ENCODE data around the gene KLF17.

The KLF17 gene

GRCh38 chr1:44089371-44090048 lies 29.1 kb upstream of the KLF17 start:
- H3K4me3 ChIP-seq (ENCODE audit: low read length), result no peak overlapping the region
- H3K36me3 ChIP-seq (replicated peaks; ENCODE audit: insufficient read depth, low read length), result no peaks in the 10 kb centered on the region
- no peak for DNase-seq
- TF ChIP-seq EZH2 (optimal IDR thresholded peaks at IDR 0.05; ENCODE audit: low read depth, low read length), result no peak
- no peak for TF ChIP-seq EZH2phosphoT487 (IDR thresholded peaks at IDR 0.05; ENCODE audit: low read length)
- TF ChIP-seq CTCF (IDR thresholded peaks at IDR 0.05; ENCODE audit: low read length), result no peak
- no peak overlapping the region for H3K4me2 ChIP-seq (ENCODE audit: low read depth, low read length)
- H3K27ac ChIP-seq (ENCODE audit: low read length), result no peak overlapping the region
- no peak overlapping the region for H3K9ac ChIP-seq (ENCODE audit: low read length)
- H3F3A ChIP-seq (ENCODE audit: insufficient read depth, low read length), result no peaks in the 10 kb centered on the region
- no peaks in the 10 kb centered on the region for H3K4me1 ChIP-seq (ENCODE audit: low read length)
- no peaks in the 10 kb centered on the region for H3K9me2 ChIP-seq (replicated peaks; ENCODE audit: insufficient read depth, low read length)
- H3K27me3 ChIP-seq (replicated peaks; ENCODE audit: insufficient read depth, low read length), result no peaks in the 10 kb centered on the region
- H2AFZ ChIP-seq (ENCODE audit: low read length), result no peak overlapping the region
- H3K79me2 ChIP-seq (ENCODE audit: low read length), result no peaks in the 10 kb centered on the region
- H3K9me3 ChIP-seq (replicated peaks; ENCODE audit: insufficient read depth, low read length), result no peaks in the 10 kb centered on the region
- no peaks in the 10 kb centered on the region for H4K20me1 ChIP-seq (ENCODE audit: insufficient read depth, low read length)

- H3K79me2 ChIP-seq (ENCODE audit: low read length), result no peaks in the 10 kb centered on the region
- H3K27ac ChIP-seq (ENCODE audit: low read length), result no peak overlapping the region
- H3K9me2 ChIP-seq (replicated peaks; ENCODE audit: insufficient read depth, low read length), result no peaks in the 10 kb centered on the region
- H4K20me1 ChIP-seq (ENCODE audit: insufficient read depth, low read length), result no peaks in the 10 kb centered on the region
- H3F3A ChIP-seq (ENCODE audit: insufficient read depth, low read length), result no peaks in the 10 kb centered on the region
- H3K9me3 ChIP-seq (replicated peaks; ENCODE audit: insufficient read depth, low read length), result no peaks in the 10 kb centered on the region
- no peak overlapping the region for H3K4me2 ChIP-seq (ENCODE audit: low read depth, low read length)
- H3K27me3 ChIP-seq (replicated peaks; ENCODE audit: insufficient read depth, low read length), result no peaks in the 10 kb centered on the region
- H3K9ac ChIP-seq (ENCODE audit: low read length), result no peak overlapping the region
- DNase-seq, result no peak
- no peaks in the 10 kb centered on the region for H3K36me3 ChIP-seq (replicated peaks; ENCODE audit: insufficient read depth, low read length)
- TF ChIP-seq CTCF (IDR thresholded peaks at IDR 0.05; ENCODE audit: low read length) (no peak), EZH2phosphoT487 (IDR thresholded peaks at IDR 0.05; ENCODE audit: low read length) (no peak), EZH2 (optimal IDR thresholded peaks at IDR 0.05; ENCODE audit: low read depth, low read length) (no peak)
- no peaks in the 10 kb centered on the region for H3K4me1 ChIP-seq (ENCODE audit: low read length)
- H3K4me3 ChIP-seq (ENCODE audit: low read length), result no peak overlapping the region
- H2AFZ ChIP-seq (ENCODE audit: low read length), result no peak overlapping the region
Observed at GRCh38 chr1:44090429-44091252, 28.0 kb upstream of the KLF17 start.

- H3F3A ChIP-seq (ENCODE audit: insufficient read depth, low read length), result no peaks in the 10 kb centered on the region
- no peaks in the 10 kb centered on the region for H3K4me1 ChIP-seq (ENCODE audit: low read length)
- no peaks in the 10 kb centered on the region for H3K79me2 ChIP-seq (ENCODE audit: low read length)
- H2AFZ ChIP-seq (ENCODE audit: low read length), result no peak overlapping the region
- H3K27ac ChIP-seq (ENCODE audit: low read length), result no peak overlapping the region
- no peaks in the 10 kb centered on the region for H3K36me3 ChIP-seq (replicated peaks; ENCODE audit: insufficient read depth, low read length)
- no peaks in the 10 kb centered on the region for H4K20me1 ChIP-seq (ENCODE audit: insufficient read depth, low read length)
- DNase-seq, result no peak
- H3K9me3 ChIP-seq (replicated peaks; ENCODE audit: insufficient read depth, low read length), result no peaks in the 10 kb centered on the region
- no peak overlapping the region for H3K9ac ChIP-seq (ENCODE audit: low read length)
- no peaks in the 10 kb centered on the region for H3K27me3 ChIP-seq (replicated peaks; ENCODE audit: insufficient read depth, low read length)
- TF ChIP-seq EZH2 (optimal IDR thresholded peaks at IDR 0.05; ENCODE audit: low read depth, low read length), result no peak
- no peak for TF ChIP-seq EZH2phosphoT487 (IDR thresholded peaks at IDR 0.05; ENCODE audit: low read length)
- no peak for TF ChIP-seq CTCF (IDR thresholded peaks at IDR 0.05; ENCODE audit: low read length)
- no peak overlapping the region for H3K4me2 ChIP-seq (ENCODE audit: low read depth, low read length)
- no peak overlapping the region for H3K4me3 ChIP-seq (ENCODE audit: low read length)
- H3K9me2 ChIP-seq (replicated peaks; ENCODE audit: insufficient read depth, low read length), result no peaks in the 10 kb centered on the region
Observed at GRCh38 chr1:44094047-44094446, 24.6 kb upstream of the KLF17 start.

Data from MM.1S (cell line).